Smooth muscle cell of the coronary artery (primary cell): ENCODE measurements around the gene DYNLT4. TPM values are rescaled to one million over a fixed set of nuclear protein-coding genes. Genes with fewer than 3 reads are reported as not detected.

Experiments used
- total RNA-seq: library from RNA; depleted of rRNA; stranded (reverse); fragments of >200 nt; gene quantifications from 2 replicates; pipeline ENCODE4 v1.2.3, GENCODE V29; 2014; ENCODE audit warnings: low replicate concordance

The DYNLT4 gene
- 0.45 TPM in 1 of 2 replicates, not detected in the other for total RNA-seq

GRCh38 chr1:44806704-44807363, at the start of gene DYNLT4:
DYNLT4 (minus strand) TSS chr1:44807351; CDS start chr1:44806668, 683 bp downstream.

GRCh38 chr1:44842862-44843655, 35.9 kb upstream of the DYNLT4 start, which contains the start of gene PTCH2:
PTCH2 (minus strand) TSS chr1:44843253; CDS start chr1:44842932, 321 bp downstream.

GRCh38 chr1:44808063-44808937, 1.1 kb upstream of the DYNLT4 start, which contains the start of gene BTBD19:
BTBD19 (plus strand) TSS chr1:44808523; CDS start chr1:44808821, 298 bp downstream.

GRCh38 chr1:44799770-44800584, 7.2 kb downstream of the DYNLT4 start, which contains the start of gene PLK3:
PLK3 (plus strand) TSS chr1:44800377; CDS start chr1:44800464, 87 bp downstream.

GRCh38 chr1:44788120-44788860, 18.9 kb downstream of the DYNLT4 start, which contains the start of gene BEST4:
BEST4 (minus strand) TSS chr1:44788170; CDS start chr1:44787705, 465 bp downstream.

GRCh38 chr1:44775078-44775929, 31.8 kb downstream of the DYNLT4 start, which contains the start of gene RPS8:
RPS8 (plus strand) TSS chr1:44775540; CDS start chr1:44775597, 57 bp downstream.

Other genes starting within 250 kb of the DYNLT4 start
- 3.4 and 5.0 TPM in 2 replicates for gene TMEM53, start 132.9 kb downstream of the DYNLT4 start, total RNA-seq
- gene ARMH1, start 132.6 kb downstream of the DYNLT4 start, total RNA-seq = 0.60 and 3.5 TPM in 2 replicates
- gene RNU5D-1, start 76.2 kb downstream of the DYNLT4 start, total RNA-seq = not detected in 2 replicates
- 1.8 and 10.5 TPM in 2 replicates for gene KIF2C, start 67.5 kb downstream of the DYNLT4 start, total RNA-seq
- 1,788 and 2,125 TPM in 2 replicates for gene RPS8, start 31.8 kb downstream of the DYNLT4 start, total RNA-seq
- 0.08 TPM in 1 of 2 replicates, not detected in the other for gene BEST4, start 19.2 kb downstream of the DYNLT4 start, total RNA-seq
- gene PLK3, start 7.0 kb downstream of the DYNLT4 start, total RNA-seq = 14.0 and 43.7 TPM in 2 replicates
- gene BTBD19, start 1.2 kb upstream of the DYNLT4 start, total RNA-seq = 4.7 and 7.5 TPM in 2 replicates
- 0.38 TPM in 1 of 2 replicates, not detected in the other for gene PTCH2, start 35.9 kb upstream of the DYNLT4 start, total RNA-seq
- 45.2 and 73.2 TPM in 2 replicates for gene EIF2B3, start 179.2 kb upstream of the DYNLT4 start, total RNA-seq
- 17.4 and 25.6 TPM in 2 replicates for gene HECTD3, start 204.0 kb upstream of the DYNLT4 start, total RNA-seq
- 182 and 313 TPM in 2 replicates for gene UROD, start 204.9 kb upstream of the DYNLT4 start, total RNA-seq